Effector memory CD4-positive, alpha-beta T cell (primary cell): ENCODE data around the gene ADARB2.

ENCODE experiments used
- DNase-seq, 3 donors: peaks; one replicate each; pipeline ENCODE4 v3.0.0-alpha.2; 2020
- H3K27ac ChIP-seq: 2 replicates; pipeline ENCODE4 v1.7.0; 2013; ENCODE audit warnings: mild to moderate bottlenecking, low read length, moderate library complexity; ENCODE audit not compliant: insufficient read depth, poor library complexity, severe bottlenecking
- H3K27me3 ChIP-seq: replicated peaks from 2 replicates; pipeline ENCODE4 v1.7.0; 2013; ENCODE audit warnings: mild to moderate bottlenecking, low read length; ENCODE audit not compliant: insufficient read depth, control insufficient read depth, poor library complexity, severe bottlenecking
- H3K36me3 ChIP-seq: 2 replicates; pipeline ENCODE4 v1.7.0; 2013; ENCODE audit warnings: mild to moderate bottlenecking, low read length, moderate library complexity; ENCODE audit not compliant: control insufficient read depth, insufficient read depth
- H3K4me1 ChIP-seq: 2 replicates; pipeline ENCODE4 v1.7.0; 2013; ENCODE audit warnings: low read length, mild to moderate bottlenecking; ENCODE audit not compliant: control insufficient read depth, insufficient read depth, poor library complexity, severe bottlenecking
- H3K4me3 ChIP-seq: 2 replicates; pipeline ENCODE4 v1.7.0; 2013; ENCODE audit warnings: low read length, low read depth, mild to moderate bottlenecking; ENCODE audit not compliant: insufficient read depth, poor library complexity, severe bottlenecking
- H3K9me3 ChIP-seq: 2 replicates; pipeline ENCODE4 v1.7.0; 2013; ENCODE audit warnings: mild to moderate bottlenecking, low read length, moderate library complexity; ENCODE audit not compliant: control insufficient read depth

The ADARB2 gene

GRCh38 chr10:1270490-1270889, 466.8 kb downstream of the ADARB2 start:
- Histone ChIP-seq H3K27me3 (no peaks in the 10 kb centered on the region), H3K9me3 (no peaks in the 10 kb centered on the region), H3K4me3 (no peak overlapping the region), H3K4me1 (no peaks in the 10 kb centered on the region), H3K36me3 (no peaks in the 10 kb centered on the region), H3K27ac (no peak overlapping the region)
- DNase-seq, result no peak

GRCh38 chr10:1268831-1269230, 468.5 kb downstream of the ADARB2 start:
- Histone ChIP-seq H3K27me3 (no peaks in the 10 kb centered on the region), H3K27ac (no peak overlapping the region), H3K4me1 (no peaks in the 10 kb centered on the region), H3K36me3 (no peaks in the 10 kb centered on the region), H3K9me3 (no peaks in the 10 kb centered on the region), H3K4me3 (no peak overlapping the region)
- DNase-seq, result no peak

- Histone ChIP-seq H3K27me3 (no peaks in the 10 kb centered on the region), H3K9me3 (no peaks in the 10 kb centered on the region), H3K4me1 (no peaks in the 10 kb centered on the region), H3K4me3 (no peak overlapping the region), H3K27ac (no peak overlapping the region), H3K36me3 (no peaks in the 10 kb centered on the region)
- no peak for DNase-seq
Observed at GRCh38 chr10:1267568-1267967, 469.8 kb downstream of the ADARB2 start.

GRCh38 chr10:1267148-1267547, 470.2 kb downstream of the ADARB2 start:
- Histone ChIP-seq H3K36me3 (no peaks in the 10 kb centered on the region), H3K9me3 (no peaks in the 10 kb centered on the region), H3K27ac (no peak overlapping the region), H3K4me3 (no peak overlapping the region), H3K4me1 (no peaks in the 10 kb centered on the region), H3K27me3 (no peaks in the 10 kb centered on the region)
- no peak for DNase-seq

GRCh38 chr10:1266033-1266802, 471.1 kb downstream of the ADARB2 start:
- DNase-seq, result no peak

GRCh38 chr10:1264001-1264400, 473.3 kb downstream of the ADARB2 start:
- DNase-seq, result no peak
- Histone ChIP-seq H3K27me3 (no peaks in the 10 kb centered on the region), H3K27ac (no peak overlapping the region), H3K36me3 (no peaks in the 10 kb centered on the region), H3K9me3 (no peaks in the 10 kb centered on the region), H3K4me3 (no peak overlapping the region), H3K4me1 (no peaks in the 10 kb centered on the region)

More at GRCh38 chr10:1266033-1266802, 471.1 kb downstream of the ADARB2 start:
- Histone ChIP-seq H3K4me1 (no peaks in the 10 kb centered on the region), H3K27ac (no peak overlapping the region), H3K36me3 (no peaks in the 10 kb centered on the region), H3K27me3 (no peaks in the 10 kb centered on the region), H3K4me3 (no peak overlapping the region), H3K9me3 (no peaks in the 10 kb centered on the region)

GRCh38 chr10:1257274-1257673, 480.1 kb downstream of the ADARB2 start:
- Histone ChIP-seq H3K4me1 (peaks cover 4% of the 10 kb centered on the region), H3K36me3 (no peaks in the 10 kb centered on the region), H3K27ac (no peak overlapping the region), H3K27me3 (peaks cover 4% of the 10 kb centered on the region), H3K4me3 (no peak overlapping the region), H3K9me3 (no peaks in the 10 kb centered on the region)
- no peak for DNase-seq

GRCh38 chr10:1256432-1256725, 480.9 kb downstream of the ADARB2 start:
- Histone ChIP-seq H3K9me3 (no peaks in the 10 kb centered on the region), H3K27ac (no peak overlapping the region), H3K27me3 (peaks cover 4% of the 10 kb centered on the region), H3K4me1 (peaks cover 4% of the 10 kb centered on the region), H3K36me3 (no peaks in the 10 kb centered on the region), H3K4me3 (no peak overlapping the region)
- DNase-seq, result no peak

- H3K4me1 ChIP-seq, result peaks cover 4% of the 10 kb centered on the region
- no peaks in the 10 kb centered on the region for H3K9me3 ChIP-seq
- DNase-seq, result no peak
- no peak overlapping the region for H3K27ac ChIP-seq
- H3K4me3 ChIP-seq, result no peak overlapping the region
- no peaks in the 10 kb centered on the region for H3K36me3 ChIP-seq
- peaks cover 4% of the 10 kb centered on the region for H3K27me3 ChIP-seq
Observed at GRCh38 chr10:1255600-1256431, 481.5 kb downstream of the ADARB2 start.

- H3K9me3 ChIP-seq, result no peaks in the 10 kb centered on the region
- no peak overlapping the region for H3K4me3 ChIP-seq
- no peak for DNase-seq
- peaks cover 4% of the 10 kb centered on the region for H3K4me1 ChIP-seq
- no peak overlapping the region for H3K27ac ChIP-seq
- H3K27me3 ChIP-seq, result peaks cover 4% of the 10 kb centered on the region
- no peaks in the 10 kb centered on the region for H3K36me3 ChIP-seq
Observed at GRCh38 chr10:1255118-1255517, 482.2 kb downstream of the ADARB2 start.
